Thyroid gland (tissue), 4 donors: ENCODE measurements around the gene ANTXR1.

ENCODE experiments used
- POLR2A ChIP-seq, 2 donors: fragments of 450-650 bp; IDR thresholded peaks; one replicate each; pipeline ENCODE4 v1.6.1; 2017; ENCODE audit warnings: antibody characterized with exemption in 2 of 2, mild to moderate bottlenecking in 2 of 2, moderate library complexity in 1 of 2
- TF ChIP-seq, protein P1 (sequence below), 6 experiments: fragments of 200-600 bp in 3 of 6; fragments of 450-650 bp in 3 of 6; sonication (generic) in 3 of 6; IDR thresholded peaks; one replicate each; pipeline ENCODE4 v1.5.1; 2016 to 2019; ENCODE audit warnings: antibody characterized with exemption in 6 of 6, mild to moderate bottlenecking in 2 of 6, inconsistent platforms in 1 of 6, moderate library complexity in 1 of 6

DNA sequence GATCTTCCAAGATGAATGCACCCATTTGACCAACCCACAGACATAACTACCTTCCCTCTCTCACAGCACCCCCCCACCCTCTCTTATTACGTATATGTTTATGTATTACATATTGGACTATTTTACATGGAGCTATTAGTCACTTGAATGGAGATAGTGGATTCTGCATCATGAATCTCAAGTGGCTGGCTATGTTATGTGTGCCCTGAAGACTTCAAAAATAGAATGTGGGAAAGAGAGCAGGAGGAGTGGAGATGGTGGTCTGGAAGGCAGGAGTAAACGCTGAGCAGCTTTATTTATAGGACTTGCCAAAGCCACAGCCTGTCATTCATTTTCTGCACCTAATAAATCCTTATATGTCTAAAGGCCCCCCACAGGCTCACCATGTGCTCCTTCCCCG is 4.9 kb downstream of the ANTXR1 start:
- no peak for TF ChIP-seq POLR2A (IDR thresholded peaks at IDR 0.05)
- TF ChIP-seq, protein P1, sequence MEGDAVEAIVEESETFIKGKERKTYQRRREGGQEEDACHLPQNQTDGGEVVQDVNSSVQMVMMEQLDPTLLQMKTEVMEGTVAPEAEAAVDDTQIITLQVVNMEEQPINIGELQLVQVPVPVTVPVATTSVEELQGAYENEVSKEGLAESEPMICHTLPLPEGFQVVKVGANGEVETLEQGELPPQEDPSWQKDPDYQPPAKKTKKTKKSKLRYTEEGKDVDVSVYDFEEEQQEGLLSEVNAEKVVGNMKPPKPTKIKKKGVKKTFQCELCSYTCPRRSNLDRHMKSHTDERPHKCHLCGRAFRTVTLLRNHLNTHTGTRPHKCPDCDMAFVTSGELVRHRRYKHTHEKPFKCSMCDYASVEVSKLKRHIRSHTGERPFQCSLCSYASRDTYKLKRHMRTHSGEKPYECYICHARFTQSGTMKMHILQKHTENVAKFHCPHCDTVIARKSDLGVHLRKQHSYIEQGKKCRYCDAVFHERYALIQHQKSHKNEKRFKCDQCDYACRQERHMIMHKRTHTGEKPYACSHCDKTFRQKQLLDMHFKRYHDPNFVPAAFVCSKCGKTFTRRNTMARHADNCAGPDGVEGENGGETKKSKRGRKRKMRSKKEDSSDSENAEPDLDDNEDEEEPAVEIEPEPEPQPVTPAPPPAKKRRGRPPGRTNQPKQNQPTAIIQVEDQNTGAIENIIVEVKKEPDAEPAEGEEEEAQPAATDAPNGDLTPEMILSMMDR (IDR thresholded peaks at IDR 0.05): no peak
